Measurements from ENCODE around the gene NT5C2. TPM values are rescaled to one million over a fixed set of nuclear protein-coding genes. Genes with fewer than 3 reads are reported as not detected.
"Not testable (repeated sequence)": the region's sequence is repeated elsewhere in the genome, so short reads cannot be mapped to it uniquely, and the experiment has no call there.

NT5C2 gene
- total and polyA plus RNA-seq, 2 donors, result 68.5 to 85.2 TPM

DNA sequence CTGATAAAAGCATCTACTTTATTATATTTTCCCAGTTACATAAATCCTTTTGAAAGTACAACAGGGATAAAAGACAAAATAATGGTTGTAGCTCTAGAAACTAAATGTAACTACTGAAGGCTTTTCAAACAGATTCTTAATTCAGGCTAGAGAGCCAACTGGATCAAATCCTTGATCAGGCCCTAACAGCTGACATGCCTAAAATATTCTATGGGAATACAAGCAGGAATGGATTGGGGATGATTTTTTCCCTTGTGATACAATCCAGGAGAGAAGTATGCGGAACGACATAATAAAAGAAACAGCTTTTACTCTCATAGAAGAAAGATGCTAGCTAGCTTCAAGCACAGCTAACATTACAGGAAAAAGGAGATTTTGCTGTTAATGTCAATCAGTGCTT is 49.0 kb downstream of the NT5C2 start:
- no peak for DNase-seq (ENCODE audit: low read depth in 6 of 9, low spot score in 9 of 9)
- no peak overlapping the region for H3K4me3 ChIP-seq (ENCODE audit: low read length in 2 of 2)
- peaks cover 0 to 18% of the 10 kb centered on the region in 2 donors for H3K36me3 ChIP-seq (ENCODE audit: control insufficient read depth in 2 of 2, insufficient read depth in 2 of 2, low read length in 1 of 2)
- 97% methylated on average over 2 of the region's 2 CpGs for WGBS
- H3K9me3 ChIP-seq (ENCODE audit: control insufficient read depth in 2 of 2, insufficient read depth in 1 of 2, low read length in 1 of 2), result no peaks in the 10 kb centered on the region
- H3K4me1 ChIP-seq (ENCODE audit: control insufficient read depth in 2 of 2, insufficient read depth in 2 of 2, low read length in 2 of 2), result no peaks in the 10 kb centered on the region
- no peak overlapping the region for H3K27ac ChIP-seq (ENCODE audit: low read depth in 1 of 2, low read length in 1 of 2)
- no peaks in the 10 kb centered on the region for H3K27me3 ChIP-seq (ENCODE audit: control insufficient read depth in 2 of 2, insufficient read depth in 1 of 2, low read length in 1 of 2)

DNA sequence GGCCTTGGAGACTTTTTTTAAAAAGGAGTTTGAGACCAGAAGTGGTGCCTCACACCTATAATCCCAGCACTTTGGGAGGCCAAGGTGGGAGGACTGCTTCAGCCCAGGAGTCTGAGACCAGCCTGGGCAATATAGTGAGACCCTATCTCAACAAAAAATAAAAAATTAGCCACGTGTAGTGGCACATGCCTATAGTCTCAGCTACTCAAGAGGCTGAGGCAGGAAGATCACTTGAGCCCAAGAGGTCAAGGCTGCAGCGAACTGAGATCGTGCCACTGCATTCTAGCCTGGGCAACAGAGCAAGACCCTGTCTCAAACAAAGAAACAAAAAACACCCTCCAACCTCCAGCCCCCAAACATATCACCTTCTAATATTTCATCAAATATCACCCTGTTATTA is 49.4 kb downstream of the NT5C2 start:
- not testable (repeated sequence) for H3K9me3 ChIP-seq (ENCODE audit: control insufficient read depth in 2 of 2, insufficient read depth in 1 of 2, low read length in 1 of 2); DNase-seq (ENCODE audit: low read depth in 6 of 9, low spot score in 9 of 9); H3K27ac ChIP-seq (ENCODE audit: low read depth in 1 of 2, low read length in 1 of 2); H3K27me3 ChIP-seq (ENCODE audit: control insufficient read depth in 2 of 2, insufficient read depth in 1 of 2, low read length in 1 of 2); H3K4me3 ChIP-seq (ENCODE audit: low read length in 2 of 2); H3K4me1 ChIP-seq (ENCODE audit: control insufficient read depth in 2 of 2, insufficient read depth in 2 of 2, low read length in 2 of 2)
- H3K36me3 ChIP-seq (ENCODE audit: control insufficient read depth in 2 of 2, insufficient read depth in 2 of 2, low read length in 1 of 2), result peaks cover 0 to 21% of the 10 kb centered on the region in 2 donors
- WGBS, result 81% methylated on average over 3 of the region's 3 CpGs

DNA sequence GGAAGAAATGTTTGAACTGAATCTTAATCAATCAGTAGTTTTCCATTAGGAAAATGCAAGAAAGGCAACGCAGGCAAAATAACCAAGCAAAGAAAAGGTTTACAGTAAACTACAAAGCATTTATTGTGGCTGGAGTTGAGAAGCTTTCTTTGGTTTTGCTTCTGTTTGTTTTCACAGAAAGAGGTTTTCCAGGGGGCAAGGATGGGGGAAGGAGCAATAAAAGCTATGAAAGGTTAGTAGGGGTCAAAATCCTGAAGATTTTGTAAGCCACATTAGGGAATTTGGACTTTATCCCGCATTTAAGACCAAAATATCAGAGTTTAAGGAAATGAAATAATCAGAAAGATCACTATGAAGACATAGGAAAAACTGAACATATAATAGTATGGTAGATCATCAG is 51.1 kb downstream of the NT5C2 start:
- Histone ChIP-seq H3K27me3 (ENCODE audit: control insufficient read depth in 2 of 2, insufficient read depth in 1 of 2, low read length in 1 of 2) (no peaks in the 10 kb centered on the region), H3K4me3 (ENCODE audit: low read length in 2 of 2) (no peak overlapping the region), H3K4me1 (ENCODE audit: control insufficient read depth in 2 of 2, insufficient read depth in 2 of 2, low read length in 2 of 2) (no peaks in the 10 kb centered on the region), H3K36me3 (ENCODE audit: control insufficient read depth in 2 of 2, insufficient read depth in 2 of 2, low read length in 1 of 2) (peaks cover 7 to 34% of the 10 kb centered on the region in 2 donors), H3K27ac (ENCODE audit: low read depth in 1 of 2, low read length in 1 of 2) (no peak overlapping the region), H3K9me3 (ENCODE audit: control insufficient read depth in 2 of 2, insufficient read depth in 1 of 2, low read length in 1 of 2) (no peaks in the 10 kb centered on the region)
- DNase-seq (ENCODE audit: low read depth in 6 of 9, low spot score in 9 of 9), result no peak
- WGBS, result 97% methylated on average over 2 of the region's 2 CpGs

DNA sequence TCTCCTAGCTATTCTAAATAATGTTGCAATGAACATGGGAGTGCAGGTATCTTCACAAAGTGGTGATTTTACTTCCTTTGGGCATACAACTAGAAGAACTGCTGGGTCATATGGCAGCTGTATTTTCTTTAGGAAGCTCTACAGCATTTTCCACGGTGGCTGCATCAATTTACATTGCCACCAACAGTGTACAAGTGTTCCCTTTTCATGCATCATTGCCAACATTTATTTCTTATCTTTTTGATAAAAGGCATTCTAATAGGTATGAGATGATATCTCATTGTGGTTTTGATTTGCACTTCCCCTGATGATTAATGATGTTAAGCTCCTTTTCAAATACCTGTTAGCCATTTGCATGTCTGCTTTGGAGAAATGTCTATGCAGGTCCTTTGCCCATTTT is 52.6 kb downstream of the NT5C2 start:
- peaks cover 11 to 32% of the 10 kb centered on the region in 2 donors for H3K36me3 ChIP-seq (ENCODE audit: control insufficient read depth in 2 of 2, insufficient read depth in 2 of 2, low read length in 1 of 2)
- WGBS, result 93% methylated on average over 1 of the region's 1 CpG
- H3K9me3 ChIP-seq (ENCODE audit: control insufficient read depth in 2 of 2, insufficient read depth in 1 of 2, low read length in 1 of 2), result no peaks in the 10 kb centered on the region
- no peaks in the 10 kb centered on the region for H3K4me1 ChIP-seq (ENCODE audit: control insufficient read depth in 2 of 2, insufficient read depth in 2 of 2, low read length in 2 of 2)
- no peak for DNase-seq (ENCODE audit: low read depth in 6 of 9, low spot score in 9 of 9)
- no peaks in the 10 kb centered on the region for H3K27me3 ChIP-seq (ENCODE audit: control insufficient read depth in 2 of 2, insufficient read depth in 1 of 2, low read length in 1 of 2)
- H3K27ac ChIP-seq (ENCODE audit: low read depth in 1 of 2, low read length in 1 of 2), result no peak overlapping the region
- H3K4me3 ChIP-seq (ENCODE audit: low read length in 2 of 2), result no peak overlapping the region

DNA sequence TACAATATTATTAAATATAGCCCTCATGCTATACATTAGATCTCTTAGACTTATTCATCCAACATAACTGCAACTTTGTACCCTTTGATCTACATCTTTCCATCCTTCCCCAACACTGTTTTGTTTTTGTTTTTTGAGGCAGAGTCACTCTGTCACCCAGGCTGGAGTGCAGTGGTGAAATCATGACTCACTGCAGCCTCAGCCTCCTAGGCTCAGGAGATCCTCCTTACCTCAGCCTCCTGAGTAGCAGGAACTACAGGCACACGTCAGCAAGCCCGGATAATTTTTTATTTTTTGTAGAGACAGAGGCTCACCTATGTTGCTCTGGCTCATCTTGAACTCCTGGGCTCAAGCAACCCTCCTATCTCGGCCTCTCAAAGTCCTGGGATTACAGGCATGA is 53.3 kb downstream of the NT5C2 start:
- peaks cover 14 to 32% of the 10 kb centered on the region in 2 donors for H3K36me3 ChIP-seq (ENCODE audit: control insufficient read depth in 2 of 2, insufficient read depth in 2 of 2, low read length in 1 of 2)
- no peaks in the 10 kb centered on the region for H3K9me3 ChIP-seq (ENCODE audit: control insufficient read depth in 2 of 2, insufficient read depth in 1 of 2, low read length in 1 of 2)
- no peaks in the 10 kb centered on the region for H3K4me1 ChIP-seq (ENCODE audit: control insufficient read depth in 2 of 2, insufficient read depth in 2 of 2, low read length in 2 of 2)
- 99% methylated on average over 3 of the region's 3 CpGs for WGBS
- no peak for DNase-seq (ENCODE audit: low read depth in 6 of 9, low spot score in 9 of 9)
- no peaks in the 10 kb centered on the region for H3K27me3 ChIP-seq (ENCODE audit: control insufficient read depth in 2 of 2, insufficient read depth in 1 of 2, low read length in 1 of 2)
- H3K27ac ChIP-seq (ENCODE audit: low read depth in 1 of 2, low read length in 1 of 2), result no peak overlapping the region
- H3K4me3 ChIP-seq (ENCODE audit: low read length in 2 of 2), result no peak overlapping the region

DNA sequence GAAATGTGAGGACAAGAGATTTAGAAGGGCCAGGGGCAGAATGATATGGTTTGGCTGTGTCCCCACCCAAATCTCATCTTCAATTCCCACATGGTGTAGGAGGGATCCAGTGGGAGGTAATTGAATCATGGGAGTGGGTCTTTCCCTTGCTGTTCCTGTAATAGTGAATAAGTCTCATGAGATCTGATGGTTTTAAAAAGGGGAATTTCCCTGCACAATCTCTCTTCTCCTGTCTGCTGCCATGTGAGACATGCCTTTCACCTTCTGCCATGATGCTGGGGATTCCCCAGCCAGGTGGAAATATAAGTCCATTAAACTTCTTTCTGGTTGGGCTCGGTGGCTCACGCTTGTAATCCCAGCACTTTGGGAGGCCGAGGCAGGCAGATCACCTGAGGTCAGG is 57.9 kb downstream of the NT5C2 start:
- 86% methylated on average over 3 of the region's 3 CpGs for WGBS
- not testable (repeated sequence) for H3K27ac ChIP-seq (ENCODE audit: low read depth in 1 of 2, low read length in 1 of 2); H3K27me3 ChIP-seq (ENCODE audit: control insufficient read depth in 2 of 2, insufficient read depth in 1 of 2, low read length in 1 of 2); H3K4me3 ChIP-seq (ENCODE audit: low read length in 2 of 2); H3K4me1 ChIP-seq (ENCODE audit: control insufficient read depth in 2 of 2, insufficient read depth in 2 of 2, low read length in 2 of 2); DNase-seq (ENCODE audit: low read depth in 6 of 9, low spot score in 9 of 9); H3K9me3 ChIP-seq (ENCODE audit: control insufficient read depth in 2 of 2, insufficient read depth in 1 of 2, low read length in 1 of 2)
- peaks cover 27 to 28% of the 10 kb centered on the region in 2 donors for H3K36me3 ChIP-seq (ENCODE audit: control insufficient read depth in 2 of 2, insufficient read depth in 2 of 2, low read length in 1 of 2)

DNA sequence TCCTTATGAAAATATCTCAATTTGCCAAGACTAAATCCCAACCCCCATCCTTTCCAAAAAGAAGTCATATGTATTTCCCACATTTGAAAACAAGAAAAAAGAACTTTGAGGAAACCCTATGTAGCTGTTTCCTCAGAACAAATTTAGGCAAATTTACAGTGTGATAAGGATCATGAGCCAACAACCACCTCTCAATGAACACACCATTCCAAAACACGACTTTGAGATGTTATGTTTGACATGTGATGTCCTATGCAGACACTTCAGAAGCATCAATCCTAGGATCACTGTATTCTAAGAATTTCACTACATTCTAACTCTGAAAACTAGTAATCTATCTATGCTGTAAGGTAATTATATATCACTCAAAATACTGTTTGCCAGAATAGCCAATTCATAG is 62.2 kb downstream of the NT5C2 start:
- 90% methylated on average over 1 of the region's 1 CpG for WGBS
- H3K9me3 ChIP-seq (ENCODE audit: control insufficient read depth in 2 of 2, insufficient read depth in 1 of 2, low read length in 1 of 2), result no peaks in the 10 kb centered on the region
- H3K4me3 ChIP-seq (ENCODE audit: low read length in 2 of 2), result no peak overlapping the region
- H3K4me1 ChIP-seq (ENCODE audit: control insufficient read depth in 2 of 2, insufficient read depth in 2 of 2, low read length in 2 of 2), result no peaks in the 10 kb centered on the region
- no peaks in the 10 kb centered on the region for H3K27me3 ChIP-seq (ENCODE audit: control insufficient read depth in 2 of 2, insufficient read depth in 1 of 2, low read length in 1 of 2)
- peaks cover 7 to 21% of the 10 kb centered on the region in 2 donors for H3K36me3 ChIP-seq (ENCODE audit: control insufficient read depth in 2 of 2, insufficient read depth in 2 of 2, low read length in 1 of 2)
- DNase-seq (ENCODE audit: low read depth in 6 of 9, low spot score in 9 of 9), result no peak
- no peak overlapping the region for H3K27ac ChIP-seq (ENCODE audit: low read depth in 1 of 2, low read length in 1 of 2)

DNA sequence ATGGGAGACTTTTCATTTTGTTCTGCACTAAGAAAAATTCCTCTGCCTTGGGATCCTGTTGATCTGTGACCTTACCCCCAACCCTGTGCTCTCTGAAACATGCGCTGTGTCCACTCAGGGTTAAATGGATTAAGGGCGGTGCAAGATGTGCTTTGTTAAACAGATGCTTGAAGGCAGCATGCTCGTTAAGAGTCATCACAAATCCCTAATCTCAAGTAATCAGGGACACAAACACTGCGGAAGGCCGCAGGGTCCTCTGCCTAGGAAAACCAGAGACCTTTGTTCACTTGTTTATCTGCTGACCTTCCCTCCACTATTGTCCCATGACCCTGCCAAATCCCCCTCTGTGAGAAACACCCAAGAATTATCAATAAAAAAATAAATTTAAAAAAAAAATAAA is 62.9 kb downstream of the NT5C2 start:
- peaks cover 6 to 14% of the 10 kb centered on the region in 2 donors for H3K36me3 ChIP-seq (ENCODE audit: control insufficient read depth in 2 of 2, insufficient read depth in 2 of 2, low read length in 1 of 2)
- not testable (repeated sequence) for H3K4me3 ChIP-seq (ENCODE audit: low read length in 2 of 2); H3K4me1 ChIP-seq (ENCODE audit: control insufficient read depth in 2 of 2, insufficient read depth in 2 of 2, low read length in 2 of 2); H3K27me3 ChIP-seq (ENCODE audit: control insufficient read depth in 2 of 2, insufficient read depth in 1 of 2, low read length in 1 of 2); DNase-seq (ENCODE audit: low read depth in 6 of 9, low spot score in 9 of 9); H3K27ac ChIP-seq (ENCODE audit: low read depth in 1 of 2, low read length in 1 of 2); H3K9me3 ChIP-seq (ENCODE audit: control insufficient read depth in 2 of 2, insufficient read depth in 1 of 2, low read length in 1 of 2)
- WGBS, result 96% methylated on average over 4 of the region's 5 CpGs

DNA sequence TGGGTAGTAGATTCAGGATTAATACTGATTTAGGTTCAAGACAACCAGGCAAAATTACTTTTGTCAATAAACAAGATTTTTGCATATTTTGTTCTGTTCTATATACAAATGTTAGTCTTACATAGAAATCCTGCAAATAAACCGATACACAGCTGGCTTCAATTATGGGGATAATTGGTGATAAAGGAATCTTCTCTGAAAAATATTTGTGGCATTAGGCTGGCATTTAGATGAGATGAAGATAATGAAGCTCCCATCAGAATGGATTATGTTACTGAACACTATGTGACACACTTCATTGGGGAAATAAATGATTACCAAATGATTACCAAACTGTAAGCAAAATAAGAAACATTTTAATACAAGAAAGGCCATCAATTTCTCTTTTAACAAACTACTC is 65.8 kb downstream of the NT5C2 start:
- Histone ChIP-seq H3K27ac (ENCODE audit: low read depth in 1 of 2, low read length in 1 of 2) (no peak overlapping the region), H3K9me3 (ENCODE audit: control insufficient read depth in 2 of 2, insufficient read depth in 1 of 2, low read length in 1 of 2) (no peaks in the 10 kb centered on the region), H3K4me1 (ENCODE audit: control insufficient read depth in 2 of 2, insufficient read depth in 2 of 2, low read length in 2 of 2) (no peaks in the 10 kb centered on the region), H3K27me3 (ENCODE audit: control insufficient read depth in 2 of 2, insufficient read depth in 1 of 2, low read length in 1 of 2) (no peaks in the 10 kb centered on the region), H3K4me3 (ENCODE audit: low read length in 2 of 2) (no peak overlapping the region), H3K36me3 (ENCODE audit: control insufficient read depth in 2 of 2, insufficient read depth in 2 of 2, low read length in 1 of 2) (peaks cover 3 to 5% of the 10 kb centered on the region in 2 donors)
- no peak for DNase-seq (ENCODE audit: low read depth in 6 of 9, low spot score in 9 of 9)
- 99% methylated on average over 1 of the region's 1 CpG for WGBS
